Mesendoderm (in vitro differentiated cells): Measurements from ENCODE around the gene C11orf21.

Experiments used
- DNase-seq: peaks from one replicate; pipeline ENCODE4 v3.0.0; 2013
- H2AK5ac ChIP-seq: 2 replicates; pipeline ENCODE4 v1.6.1; 2013; ENCODE audit warnings: low read length, inconsistent platforms
- H2BK120ac ChIP-seq: 2 replicates; pipeline ENCODE4 v1.6.1; 2013; ENCODE audit warnings: low read depth, mild to moderate bottlenecking, low read length, moderate library complexity, mixed read lengths
- H2BK15ac ChIP-seq: replicated peaks from 2 replicates; pipeline ENCODE4 v1.6.1; 2013; ENCODE audit warnings: low read depth, mild to moderate bottlenecking, moderate library complexity
- H2BK5ac ChIP-seq: 2 replicates; pipeline ENCODE4 v1.6.1; 2013; ENCODE audit warnings: low read length, inconsistent platforms
- H3K18ac ChIP-seq: 2 replicates; pipeline ENCODE4 v1.6.1; 2013; ENCODE audit warnings: mild to moderate bottlenecking, low read length, mixed read lengths
- H3K23ac ChIP-seq: one replicate; pipeline ENCODE4 v1.6.1; 2013; ENCODE audit warnings: low read length
- H3K27ac ChIP-seq: 2 replicates; pipeline ENCODE4 v1.5.1; 2013; ENCODE audit warnings: low read depth, mild to moderate bottlenecking, inconsistent platforms, low read length, moderate library complexity
- H3K27me3 ChIP-seq: 2 replicates; pipeline ENCODE4 v1.6.1; 2013; ENCODE audit warnings: low read length, control low read depth, mild to moderate bottlenecking, inconsistent platforms; ENCODE audit not compliant: insufficient read depth, poor library complexity
- H3K36me3 ChIP-seq: 2 replicates; pipeline ENCODE4 v1.6.1; 2013; ENCODE audit warnings: low read length, inconsistent platforms; ENCODE audit not compliant: control insufficient read depth, insufficient read depth
- H3K4ac ChIP-seq: one replicate; pipeline ENCODE4 v1.6.1; 2013; ENCODE audit warnings: low read depth, mild to moderate bottlenecking, low read length, moderate library complexity
- H3K4me1 ChIP-seq: 2 replicates; pipeline ENCODE4 v1.6.1; 2013; ENCODE audit warnings: low read depth, low read length, inconsistent platforms; ENCODE audit not compliant: control insufficient read depth
- H3K4me2 ChIP-seq: 2 replicates; pipeline ENCODE4 v1.6.1; 2013; ENCODE audit warnings: low read length
- H3K4me3 ChIP-seq: 2 replicates; pipeline ENCODE4 v1.5.1; 2013; ENCODE audit warnings: mild to moderate bottlenecking, low read length
- H3K56ac ChIP-seq: one replicate; pipeline ENCODE4 v1.6.1; 2013; ENCODE audit warnings: low read length
- H3K79me1 ChIP-seq: 2 replicates; pipeline ENCODE4 v1.6.1; 2013; ENCODE audit warnings: low read length, inconsistent platforms
- H3K79me2 ChIP-seq: 2 replicates; pipeline ENCODE4 v1.6.1; 2013; ENCODE audit warnings: mild to moderate bottlenecking, low read length; ENCODE audit not compliant: control insufficient read depth, insufficient read depth
- H3K9ac ChIP-seq: 2 replicates; pipeline ENCODE4 v1.6.1; 2013; ENCODE audit warnings: low read length, inconsistent platforms
- H4K5ac ChIP-seq: one replicate; pipeline ENCODE4 v1.6.1; 2013; ENCODE audit warnings: low read length
- H4K8ac ChIP-seq: one replicate; pipeline ENCODE4 v1.6.1; 2013; ENCODE audit warnings: low read depth, mild to moderate bottlenecking, control low read depth, low read length, moderate library complexity
- WGBS: extraction: QIAGEN DNeasy Blood & Tissue Kit; methylation state at CpG from one replicate; pipeline ENCODE4 v1.1.7; 2013; ENCODE audit warnings: low lambda C conversion rate, missing lambda C conversion rate; ENCODE audit not compliant: insufficient coverage; ENCODE audit errors: extremely low coverage; 5-methylcytosine and 5-hydroxymethylcytosine counted together

C11orf21 gene

GRCh38 chr11:2275334-2276279 lies 26.1 kb downstream of the C11orf21 start:
- no peak overlapping the region for H3K23ac ChIP-seq
- no peak overlapping the region for H2BK5ac ChIP-seq
- H3K27me3 ChIP-seq: peaks cover 14% of the 10 kb centered on the region

DNA sequence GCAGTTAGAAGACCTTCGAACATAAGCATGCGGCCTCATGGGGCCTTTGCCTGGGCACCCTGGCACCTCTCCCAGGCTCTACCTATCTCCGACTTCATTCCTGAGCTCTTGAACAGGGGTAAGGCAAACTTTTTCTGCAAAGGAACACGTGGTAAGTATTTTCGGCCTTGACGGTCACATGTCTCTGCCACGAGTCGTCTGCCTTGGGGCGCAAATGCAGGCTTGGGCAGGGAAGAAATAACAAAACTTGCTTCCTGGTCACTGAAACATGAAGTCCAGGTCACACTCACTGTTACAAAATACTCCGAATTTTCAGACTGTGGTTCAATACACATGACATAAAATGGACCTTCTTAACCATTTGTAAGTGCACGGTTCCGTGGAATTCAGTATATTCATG lies 27.9 kb downstream of the C11orf21 start:
- H3K79me1 ChIP-seq: no peaks in the 10 kb centered on the region
- H3K9ac ChIP-seq: no peak overlapping the region
- no peaks in the 10 kb centered on the region for H3K4me1 ChIP-seq
- H2BK120ac ChIP-seq: no peak overlapping the region
- no peaks in the 10 kb centered on the region for H3K79me2 ChIP-seq
- H3K36me3 ChIP-seq: no peaks in the 10 kb centered on the region
- H3K4me3 ChIP-seq: no peak overlapping the region
- H2BK5ac ChIP-seq: no peak overlapping the region
- H2AK5ac ChIP-seq: no peak overlapping the region
- no peak overlapping the region for H3K27ac ChIP-seq
- DNase-seq: no peak
- H4K8ac ChIP-seq: no peak overlapping the region
- H2BK15ac ChIP-seq: no peak overlapping the region
- no CpG with 5 or more reads among the region's 12 CpGs for WGBS
- H3K23ac ChIP-seq: no peak overlapping the region
- no peak overlapping the region for H3K4ac ChIP-seq
- no peak overlapping the region for H3K18ac ChIP-seq
- no peak overlapping the region for H4K5ac ChIP-seq
- no peak overlapping the region for H3K56ac ChIP-seq
- no peak overlapping the region for H3K4me2 ChIP-seq
- peaks cover 22% of the 10 kb centered on the region for H3K27me3 ChIP-seq

More at GRCh38 chr11:2275334-2276279, 26.1 kb downstream of the C11orf21 start:
- Histone ChIP-seq H3K4me2 (no peak overlapping the region), H3K36me3 (no peaks in the 10 kb centered on the region), H4K8ac (no peak overlapping the region), H3K79me2 (no peaks in the 10 kb centered on the region), H3K4me3 (no peak overlapping the region), H2BK15ac (no peak overlapping the region), H3K79me1 (no peaks in the 10 kb centered on the region), H3K56ac (no peak overlapping the region), H3K27ac (no peak overlapping the region), H4K5ac (no peak overlapping the region), H3K4me1 (no peaks in the 10 kb centered on the region), H3K18ac (no peak overlapping the region), H2AK5ac (no peak overlapping the region), H3K9ac (no peak overlapping the region), H2BK120ac (no peak overlapping the region), H3K4ac (no peak overlapping the region)
- DNase-seq: no peak
- WGBS: no CpG with 5 or more reads among the region's 30 CpGs

DNA sequence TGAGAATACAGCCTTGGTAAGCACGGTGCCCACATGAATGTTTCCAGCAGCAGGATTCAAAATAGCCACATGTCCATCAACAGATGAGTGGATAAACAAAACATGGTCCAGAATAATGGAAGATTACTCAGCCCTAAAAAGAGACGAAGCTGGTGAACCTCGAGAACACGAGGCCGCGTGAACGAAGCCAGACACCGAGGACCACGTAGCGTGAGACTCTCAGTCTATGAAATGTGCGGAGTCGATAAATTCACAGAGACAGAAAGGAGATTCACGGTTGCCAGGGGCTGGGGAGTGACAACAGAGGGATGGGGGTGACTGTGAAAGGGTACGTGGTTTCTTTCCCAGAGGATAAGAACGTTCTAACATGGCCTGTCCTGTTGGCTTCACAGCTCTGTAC lies 28.4 kb downstream of the C11orf21 start:
- no peak overlapping the region for H4K8ac ChIP-seq
- no peak overlapping the region for H3K4me3 ChIP-seq
- H2BK5ac ChIP-seq: no peak overlapping the region
- H3K18ac ChIP-seq: no peak overlapping the region
- no peak overlapping the region for H3K9ac ChIP-seq
- H4K5ac ChIP-seq: no peak overlapping the region
- no peak overlapping the region for H2AK5ac ChIP-seq
- H3K79me1 ChIP-seq: no peaks in the 10 kb centered on the region
- DNase-seq: no peak
- no peaks in the 10 kb centered on the region for H3K4me1 ChIP-seq
- H2BK15ac ChIP-seq: no peak overlapping the region
- H3K27me3 ChIP-seq: peaks cover 25% of the 10 kb centered on the region
- H3K23ac ChIP-seq: no peak overlapping the region
- H2BK120ac ChIP-seq: no peak overlapping the region
- no peak overlapping the region for H3K4ac ChIP-seq
- no peak overlapping the region for H3K4me2 ChIP-seq
- no peaks in the 10 kb centered on the region for H3K36me3 ChIP-seq
- H3K79me2 ChIP-seq: no peaks in the 10 kb centered on the region
- no CpG with 5 or more reads among the region's 15 CpGs for WGBS
- no peak overlapping the region for H3K56ac ChIP-seq
- H3K27ac ChIP-seq: no peak overlapping the region

- WGBS: no CpG with 5 or more reads among the region's 7 CpGs
- Histone ChIP-seq H2BK15ac (no peak overlapping the region), H3K4me3 (no peak overlapping the region), H3K18ac (no peak overlapping the region), H3K4me1 (no peaks in the 10 kb centered on the region), H3K79me2 (no peaks in the 10 kb centered on the region), H3K36me3 (no peaks in the 10 kb centered on the region), H3K4me2 (no peak overlapping the region), H3K79me1 (no peaks in the 10 kb centered on the region), H4K5ac (no peak overlapping the region), H3K9ac (no peak overlapping the region), H2BK120ac (no peak overlapping the region), H3K56ac (no peak overlapping the region), H3K27ac (no peak overlapping the region), H3K4ac (no peak overlapping the region), H2AK5ac (no peak overlapping the region), H2BK5ac (no peak overlapping the region), H3K23ac (no peak overlapping the region), H4K8ac (no peak overlapping the region), H3K27me3 (peaks cover 28% of the 10 kb centered on the region)
- no peak for DNase-seq
Observed at GRCh38 chr11:2272946-2273280, 28.8 kb downstream of the C11orf21 start.

DNA sequence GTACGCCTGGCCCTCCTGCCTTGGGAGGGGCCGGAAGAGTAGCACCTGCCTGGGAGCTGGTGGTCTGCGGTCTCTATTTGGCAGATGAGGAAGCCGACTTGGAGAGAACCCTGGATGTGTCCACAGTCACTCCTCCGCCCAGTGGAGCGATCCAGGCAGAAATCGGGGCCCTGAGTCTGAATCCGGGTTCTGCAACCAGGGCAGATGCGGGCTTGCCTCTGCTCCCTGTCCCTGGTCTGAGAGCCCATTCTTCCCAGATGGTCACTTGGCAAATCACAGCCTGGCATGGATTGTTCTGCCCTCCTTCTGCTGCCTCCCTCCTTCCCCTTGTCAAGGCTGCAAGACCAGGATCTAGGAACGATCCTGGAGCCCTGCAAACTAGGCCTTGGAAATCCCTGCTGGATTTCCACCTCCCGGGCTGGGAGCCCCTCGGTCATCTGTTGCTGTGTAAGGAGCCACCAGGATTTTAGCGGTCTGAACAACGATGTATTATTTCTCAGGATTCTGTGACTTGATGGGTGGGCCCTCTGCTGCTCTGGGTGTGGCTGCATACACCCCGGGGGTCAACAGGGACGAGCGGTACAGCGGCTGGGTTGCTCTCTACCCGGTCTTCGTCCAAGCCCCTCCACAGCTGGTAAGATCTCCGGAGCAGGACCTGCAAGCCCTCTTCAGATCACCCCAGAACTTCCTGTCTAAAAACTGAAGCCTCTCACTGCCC lies 29.3 kb downstream of the C11orf21 start:
- H3K36me3 ChIP-seq: no peaks in the 10 kb centered on the region
- H3K27ac ChIP-seq: no peak overlapping the region
- H4K5ac ChIP-seq: no peak overlapping the region
- H2BK5ac ChIP-seq: no peak overlapping the region
- no peak overlapping the region for H3K4me3 ChIP-seq
- H4K8ac ChIP-seq: no peak overlapping the region
- no peaks in the 10 kb centered on the region for H3K4me1 ChIP-seq
- peaks cover 28% of the 10 kb centered on the region for H3K27me3 ChIP-seq
- H3K9ac ChIP-seq: no peak overlapping the region
- no peak overlapping the region for H3K18ac ChIP-seq
- no peaks in the 10 kb centered on the region for H3K79me1 ChIP-seq
- H2AK5ac ChIP-seq: no peak overlapping the region
- no peak for DNase-seq
- no peak overlapping the region for H3K4me2 ChIP-seq
- H3K23ac ChIP-seq: no peak overlapping the region
- no peaks in the 10 kb centered on the region for H3K79me2 ChIP-seq
- no CpG with 5 or more reads among the region's 21 CpGs for WGBS
- H3K56ac ChIP-seq: no peak overlapping the region
- H3K4ac ChIP-seq: no peak overlapping the region
- no peak overlapping the region for H2BK15ac ChIP-seq
- no peak overlapping the region for H2BK120ac ChIP-seq
